CD4-positive, alpha-beta T cell (primary cell): ENCODE measurements around the gene PDCD4. TPM values are rescaled to one million over a fixed set of nuclear protein-coding genes. Genes with fewer than 3 reads are reported as not detected.

Source experiments
- ATAC-seq: fragments of 200-7000 bp; cut with Tn5 transposase; one replicate; pipeline ENCODE4 v1.10.0; 2022; ENCODE audit warnings: mild to moderate bottlenecking; ENCODE audit not compliant: poor library complexity
- CTCF ChIA-PET: fragments of 350-600 bp; sonication (Branson Sonifier 250); formaldehyde crosslinking; loops from one replicate; lab custom pipeline; 2021; ENCODE audit warnings: antibody characterized with exemption, inconsistent platforms; lab: Charles Lee
- POLR2A ChIA-PET: fragments of 350-600 bp; sonication (Branson Sonifier 250); formaldehyde crosslinking; loops from one replicate; lab custom pipeline; 2021; ENCODE audit warnings: antibody characterized with exemption, inconsistent platforms; lab: Charles Lee
- DNase-seq, 14 experiments: peaks; one replicate each; pipeline ENCODE4 v3.0.0-alpha.2; 2013 to 2020; ENCODE audit warnings: mixed read lengths in 2 of 14
- H3K27ac ChIP-seq, 2 donors: one replicate each; pipeline versions ENCODE4 v1.5.1 to v1.7.0; 2013; ENCODE audit warnings: low read length in 2 of 2, low read depth in 1 of 2, mild to moderate bottlenecking in 1 of 2
- H3K27me3 ChIP-seq, 2 experiments: 1 replicate in 1 of 2; 2 replicates in 1 of 2; pipeline versions ENCODE4 v1.6.1 to v1.7.0; 2013; ENCODE audit warnings: low read length in 2 of 2, control low read depth in 1 of 2, mild to moderate bottlenecking in 1 of 2, moderate library complexity in 1 of 2; ENCODE audit not compliant: insufficient read depth in 2 of 2, control insufficient read depth in 1 of 2
- H3K36me3 ChIP-seq: one replicate; pipeline ENCODE4 v1.6.1; 2013; ENCODE audit warnings: low read length, control low read depth; ENCODE audit not compliant: insufficient read depth
- H3K4me1 ChIP-seq: one replicate; pipeline ENCODE4 v1.6.1; 2013; ENCODE audit warnings: low read length, control low read depth; ENCODE audit not compliant: insufficient read depth
- H3K4me3 ChIP-seq: one replicate; pipeline ENCODE4 v1.5.1; 2013; ENCODE audit warnings: mild to moderate bottlenecking, low read length, moderate library complexity
- H3K9me3 ChIP-seq, 2 experiments: 1 replicate in 1 of 2; 2 replicates in 1 of 2; pipeline versions ENCODE4 v1.6.1 to v1.7.0; 2013; ENCODE audit warnings: low read length in 2 of 2, mild to moderate bottlenecking in 2 of 2, control low read depth in 1 of 2, moderate library complexity in 1 of 2; ENCODE audit not compliant: control insufficient read depth in 1 of 2, insufficient read depth in 1 of 2
- H3K27ac Mint-ChIP-seq: one replicate; pipeline ENCODE4 v1.8.0; 2020; ENCODE audit warnings: mixed read lengths
- H3K27me3 Mint-ChIP-seq: one replicate; pipeline ENCODE4 v1.8.0; 2021; ENCODE audit warnings: mixed read lengths
- H3K36me3 Mint-ChIP-seq: one replicate; pipeline ENCODE4 v1.8.0; 2021; ENCODE audit warnings: low read depth, mixed read lengths
- H3K4me1 Mint-ChIP-seq: one replicate; pipeline ENCODE4 v1.8.0; 2021; ENCODE audit warnings: low read depth, mixed read lengths
- H3K4me3 Mint-ChIP-seq: one replicate; pipeline ENCODE4 v1.8.0; 2020; ENCODE audit warnings: mild to moderate bottlenecking, mixed read lengths
- H3K9me3 Mint-ChIP-seq: one replicate; pipeline ENCODE4 v1.8.0; 2020; ENCODE audit warnings: mixed read lengths
- CTCF ChIP-seq: fragments of 200-600 bp; IDR thresholded peaks from one replicate; pipeline ENCODE4 v1.8.0; 2022; ENCODE audit warnings: antibody characterized with exemption, mild to moderate bottlenecking
- intact Hi-C, 2 experiments: fragments of 100-400 bp; cut with DNase I in 1 of 2; cut with micrococcal nuclease in 1 of 2; formaldehyde crosslinking; loops; one replicate each; pipeline versions ENCODE4 v1.15.1 to v1.9.0; 2023 to 2025; cut with DNase I, micrococcal nuclease
- total RNA-seq, 174 experiments: library from RNA in 2 of 174; stranded (reverse) in 2 of 174; gene quantifications; one replicate each; pipeline ENCODE4 v1.2.3 and lab custom pipeline; 2021 to 2026

The PDCD4 gene
- total RNA-seq, 2 experiments from 2014 or later, result 352 to 358 TPM

GRCh38 chr10:110946496-110946895, 74.8 kb downstream of the PDCD4 start:
- DNase-seq (no peak), ATAC-seq (no peak)
- H3K4me3 ChIP-seq, result no peak overlapping the region
- no peak overlapping the region for H3K27ac Mint-ChIP-seq
- ChIA-PET CTCF (interaction anchor here (1.6 kb wide), 1 partner anchor 15 kb away, joined by 4 read pairs; no protein-coding TSS in a partner anchor), POLR2A (no interaction called here)
- H3K36me3 Mint-ChIP-seq, result peaks cover 91% of the 10 kb centered on the region
- peaks cover 4% of the 10 kb centered on the region for H3K4me1 ChIP-seq
- H3K9me3 ChIP-seq, result no peaks in the 10 kb centered on the region
- no peaks in the 10 kb centered on the region for H3K27me3 Mint-ChIP-seq
- H3K27ac ChIP-seq, result no peak overlapping the region
- intact Hi-C loops, result no loop called here
- peaks cover 75% of the 10 kb centered on the region for H3K4me1 Mint-ChIP-seq
- no peak for TF ChIP-seq CTCF
- peaks cover 23% of the 10 kb centered on the region for H3K36me3 ChIP-seq
- no peaks in the 10 kb centered on the region for H3K27me3 ChIP-seq
- peaks cover 7% of the 10 kb centered on the region for H3K9me3 Mint-ChIP-seq
- no peak overlapping the region for H3K4me3 Mint-ChIP-seq

- Mint-ChIP-seq H3K4me3 (no peak overlapping the region), H3K4me1 (peaks cover 75% of the 10 kb centered on the region), H3K9me3 (peaks cover 7% of the 10 kb centered on the region), H3K27ac (no peak overlapping the region), H3K36me3 (peaks cover 91% of the 10 kb centered on the region), H3K27me3 (no peaks in the 10 kb centered on the region)
- Histone ChIP-seq H3K9me3 (no peaks in the 10 kb centered on the region), H3K36me3 (peaks cover 21% of the 10 kb centered on the region), H3K27me3 (no peaks in the 10 kb centered on the region), H3K4me1 (peaks cover 4% of the 10 kb centered on the region), H3K4me3 (no peak overlapping the region), H3K27ac (no peak overlapping the region)
- no peak for TF ChIP-seq CTCF
- CTCF ChIA-PET, result no interaction called here
- POLR2A ChIA-PET, result no interaction called here
- no peak for DNase-seq
- ATAC-seq, result no peak
- intact Hi-C loops, result no loop called here
Observed at GRCh38 chr10:110947061-110947595, 75.4 kb downstream of the PDCD4 start.

Other genes with a start within 250 kb of the PDCD4 start
- 1 to 10 TPM in 1 of 2 experiments, under 1 TPM in 1; 0.91 to 1.1 TPM for gene RBM20, start 227.6 kb upstream of the PDCD4 start, total RNA-seq
- gene BBIP1, start 47.3 kb downstream of the PDCD4 start, total RNA-seq, result 10 to 100 TPM; 17.1 to 21.9 TPM
- 10 to 100 TPM; 65.9 to 66.9 TPM for gene SHOC2, start 47.7 kb downstream of the PDCD4 start, total RNA-seq
- gene ADRA2A, start 205.1 kb downstream of the PDCD4 start, total RNA-seq, result under 1 TPM in 1 of 2 experiments, not detected in 1; 0.05 TPM